ENCODE measurements around the gene ACKR4.

Gene ACKR4

GRCh38 chr3:132563420-132564069 lies 33.5 kb upstream of the ACKR4 start:
- Histone ChIP-seq H3K9me3 (ENCODE audit: insufficient read depth, low read depth, low read length) (no peaks in the 10 kb centered on the region), H3K9me2 (replicated peaks; ENCODE audit: low read depth, low read length) (no peaks in the 10 kb centered on the region), H3K4me1 (ENCODE audit: insufficient read depth, low read length, poor library complexity, severe bottlenecking) (no peaks in the 10 kb centered on the region), H3K4me2 (ENCODE audit: low read depth, low read length, poor library complexity, severe bottlenecking) (no peak overlapping the region), H3K27me3 (ENCODE audit: insufficient read depth, low read length, poor library complexity, severe bottlenecking) (no peaks in the 10 kb centered on the region), H3K4me3 (ENCODE audit: low read length, poor library complexity, severe bottlenecking) (no peak overlapping the region), H3K36me3 (ENCODE audit: insufficient read depth, low read length) (no peaks in the 10 kb centered on the region), H3K79me2 (ENCODE audit: insufficient read depth, low read length) (no peaks in the 10 kb centered on the region), H3F3A (ENCODE audit: low read depth) (no peaks in the 10 kb centered on the region), H4K20me1 (ENCODE audit: insufficient read depth, low read length, poor library complexity, severe bottlenecking) (no peaks in the 10 kb centered on the region), H2AFZ (ENCODE audit: low read length) (no peak overlapping the region), H3K9ac (ENCODE audit: low read depth, low read length, poor library complexity, severe bottlenecking) (no peak overlapping the region)
- TF ChIP-seq, protein P1, sequence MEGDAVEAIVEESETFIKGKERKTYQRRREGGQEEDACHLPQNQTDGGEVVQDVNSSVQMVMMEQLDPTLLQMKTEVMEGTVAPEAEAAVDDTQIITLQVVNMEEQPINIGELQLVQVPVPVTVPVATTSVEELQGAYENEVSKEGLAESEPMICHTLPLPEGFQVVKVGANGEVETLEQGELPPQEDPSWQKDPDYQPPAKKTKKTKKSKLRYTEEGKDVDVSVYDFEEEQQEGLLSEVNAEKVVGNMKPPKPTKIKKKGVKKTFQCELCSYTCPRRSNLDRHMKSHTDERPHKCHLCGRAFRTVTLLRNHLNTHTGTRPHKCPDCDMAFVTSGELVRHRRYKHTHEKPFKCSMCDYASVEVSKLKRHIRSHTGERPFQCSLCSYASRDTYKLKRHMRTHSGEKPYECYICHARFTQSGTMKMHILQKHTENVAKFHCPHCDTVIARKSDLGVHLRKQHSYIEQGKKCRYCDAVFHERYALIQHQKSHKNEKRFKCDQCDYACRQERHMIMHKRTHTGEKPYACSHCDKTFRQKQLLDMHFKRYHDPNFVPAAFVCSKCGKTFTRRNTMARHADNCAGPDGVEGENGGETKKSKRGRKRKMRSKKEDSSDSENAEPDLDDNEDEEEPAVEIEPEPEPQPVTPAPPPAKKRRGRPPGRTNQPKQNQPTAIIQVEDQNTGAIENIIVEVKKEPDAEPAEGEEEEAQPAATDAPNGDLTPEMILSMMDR (conservative IDR thresholded peaks at IDR 0.05; ENCODE audit: low read length) = no peak
- TF ChIP-seq EZH2phosphoT487 (IDR thresholded peaks at IDR 0.05; ENCODE audit: borderline replicate concordance) = no peak

DNA sequence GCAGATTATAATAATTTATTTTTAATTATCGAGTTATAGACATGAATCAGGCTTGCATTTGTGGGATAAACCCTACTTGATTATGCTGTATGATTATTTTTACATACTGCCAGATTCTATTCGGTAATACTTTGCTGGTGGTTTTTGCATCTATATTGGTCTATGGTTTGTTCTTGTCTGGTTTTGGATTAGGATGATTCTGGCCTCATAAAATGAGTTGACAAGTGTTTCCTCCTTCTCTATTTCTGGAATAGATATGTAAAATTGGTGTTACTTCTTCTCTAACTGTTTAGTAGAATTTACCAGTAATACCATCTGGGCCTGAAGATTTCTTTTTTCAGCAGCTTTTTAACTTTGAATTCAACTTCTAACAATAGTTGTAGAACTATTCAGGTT lies 33.0 kb upstream of the ACKR4 start:
- Histone ChIP-seq H3K4me1 (ENCODE audit: insufficient read depth, low read length, poor library complexity, severe bottlenecking) (no peaks in the 10 kb centered on the region), H3K9me2 (replicated peaks; ENCODE audit: low read depth, low read length) (no peaks in the 10 kb centered on the region), H2AFZ (ENCODE audit: low read length) (no peak overlapping the region), H3K79me2 (ENCODE audit: insufficient read depth, low read length) (no peaks in the 10 kb centered on the region), H3K4me2 (ENCODE audit: low read depth, low read length, poor library complexity, severe bottlenecking) (no peak overlapping the region), H3K9me3 (ENCODE audit: insufficient read depth, low read depth, low read length) (no peaks in the 10 kb centered on the region), H3F3A (ENCODE audit: low read depth) (no peaks in the 10 kb centered on the region), H3K9ac (ENCODE audit: low read depth, low read length, poor library complexity, severe bottlenecking) (no peak overlapping the region), H3K27me3 (ENCODE audit: insufficient read depth, low read length, poor library complexity, severe bottlenecking) (no peaks in the 10 kb centered on the region), H4K20me1 (ENCODE audit: insufficient read depth, low read length, poor library complexity, severe bottlenecking) (no peaks in the 10 kb centered on the region), H3K36me3 (ENCODE audit: insufficient read depth, low read length) (no peaks in the 10 kb centered on the region), H3K4me3 (ENCODE audit: low read length, poor library complexity, severe bottlenecking) (no peak overlapping the region)
- TF ChIP-seq, protein P1 (conservative IDR thresholded peaks at IDR 0.05; ENCODE audit: low read length) = no peak
- TF ChIP-seq EZH2phosphoT487 (IDR thresholded peaks at IDR 0.05; ENCODE audit: borderline replicate concordance) = no peak

- Histone ChIP-seq H3F3A (ENCODE audit: low read depth) (no peaks in the 10 kb centered on the region), H3K79me2 (ENCODE audit: insufficient read depth, low read length) (no peaks in the 10 kb centered on the region), H3K4me1 (ENCODE audit: insufficient read depth, low read length, poor library complexity, severe bottlenecking) (no peaks in the 10 kb centered on the region), H4K20me1 (ENCODE audit: insufficient read depth, low read length, poor library complexity, severe bottlenecking) (no peaks in the 10 kb centered on the region), H3K9me3 (ENCODE audit: insufficient read depth, low read depth, low read length) (no peaks in the 10 kb centered on the region), H3K27me3 (ENCODE audit: insufficient read depth, low read length, poor library complexity, severe bottlenecking) (no peaks in the 10 kb centered on the region), H3K9me2 (replicated peaks; ENCODE audit: low read depth, low read length) (no peaks in the 10 kb centered on the region), H3K4me3 (ENCODE audit: low read length, poor library complexity, severe bottlenecking) (no peak overlapping the region), H3K9ac (ENCODE audit: low read depth, low read length, poor library complexity, severe bottlenecking) (no peak overlapping the region), H3K4me2 (ENCODE audit: low read depth, low read length, poor library complexity, severe bottlenecking) (no peak overlapping the region), H2AFZ (ENCODE audit: low read length) (no peak overlapping the region), H3K36me3 (ENCODE audit: insufficient read depth, low read length) (no peaks in the 10 kb centered on the region)
- TF ChIP-seq, protein P1 (conservative IDR thresholded peaks at IDR 0.05; ENCODE audit: low read length) = no peak
- TF ChIP-seq EZH2phosphoT487 (IDR thresholded peaks at IDR 0.05; ENCODE audit: borderline replicate concordance) = no peak
Observed at GRCh38 chr3:132568422-132568821, 28.6 kb upstream of the ACKR4 start.

Data from Loucy (cell line).